NCI-H2029 (cell line): ENCODE measurements around the gene SNRNP27.
"Not testable (repeated sequence)": the region's sequence is repeated elsewhere in the genome, so short reads cannot be mapped to it uniquely, and the experiment has no call there.

Experiments used
- DNase-seq: peaks from one replicate; lab custom pipeline; 2025; lab: John Stamatoyannopoulos, UW

SNRNP27 gene

GRCh38 chr2:69893684-69894551, at the start of gene SNRNP27:
SNRNP27 (plus strand) TSS chr2:69893956; CDS start chr2:69893985, 29 bp downstream.
- peak; percentile 47 for DNase-seq

- no peak for DNase-seq
Measured at GRCh38 chr2:69843993-69844392, 49.8 kb upstream of the SNRNP27 start.

GRCh38 chr2:69844560-69844959, 49.2 kb upstream of the SNRNP27 start:
- no peak for DNase-seq

- no peak for DNase-seq
Measured at GRCh38 chr2:69846182-69847067, 47.3 kb upstream of the SNRNP27 start.

- DNase-seq = no peak
Measured at GRCh38 chr2:69847068-69847828, 46.5 kb upstream of the SNRNP27 start.

- no peak for DNase-seq
Measured at GRCh38 chr2:69848186-69848790, 45.5 kb upstream of the SNRNP27 start.

- DNase-seq = no peak
Measured at GRCh38 chr2:69858261-69858660, 35.5 kb upstream of the SNRNP27 start.

GRCh38 chr2:69863298-69863697, 30.5 kb upstream of the SNRNP27 start:
- DNase-seq = no peak

GRCh38 chr2:69888451-69888850, 5.3 kb upstream of the SNRNP27 start:
- no peak for DNase-seq

- no peak for DNase-seq
Measured at GRCh38 chr2:69889302-69889701, 4.5 kb upstream of the SNRNP27 start.

- DNase-seq = no peak
Measured at GRCh38 chr2:69890881-69891280, 2.9 kb upstream of the SNRNP27 start.

- not testable (repeated sequence) for DNase-seq
Measured at GRCh38 chr2:69892838-69893424, 825 bp upstream of the SNRNP27 start.

- DNase-seq = not testable (repeated sequence)
Measured at GRCh38 chr2:69894737-69895136, 981 bp downstream of the SNRNP27 start.

- no peak for DNase-seq
Measured at GRCh38 chr2:69902213-69902922, 8.6 kb downstream of the SNRNP27 start.

GRCh38 chr2:69907216-69907615, 13.5 kb downstream of the SNRNP27 start:
- no peak for DNase-seq

- DNase-seq = peak; percentile 40
Measured at GRCh38 chr2:69911985-69912563, 18.3 kb downstream of the SNRNP27 start.

GRCh38 chr2:69914164-69914949, 20.6 kb downstream of the SNRNP27 start:
- DNase-seq = peak; percentile 99

- peak; percentile 1 for DNase-seq
Measured at GRCh38 chr2:69914950-69915945, 21.5 kb downstream of the SNRNP27 start, which contains the start of gene MXD1. MXD1 (plus strand) TSS chr2:69915109; CDS start chr2:69915331, 222 bp downstream.
